IPS-18a (cell line): ENCODE measurements around the gene HYAL3.

Source experiments
- H3K27ac ChIP-seq: one replicate; pipeline ENCODE4 v1.5.1; 2013; ENCODE audit warnings: low read length
- H3K27me3 ChIP-seq: one replicate; pipeline ENCODE4 v1.6.1; 2013; ENCODE audit warnings: mild to moderate bottlenecking, low read length; ENCODE audit not compliant: control insufficient read depth, insufficient read depth
- H3K36me3 ChIP-seq: one replicate; pipeline ENCODE4 v1.6.1; 2013; ENCODE audit warnings: low read depth, low read length; ENCODE audit not compliant: control insufficient read depth
- H3K4me1 ChIP-seq: one replicate; pipeline ENCODE4 v1.6.1; 2013; ENCODE audit warnings: low read depth, low read length; ENCODE audit not compliant: control insufficient read depth
- H3K4me3 ChIP-seq: one replicate; pipeline ENCODE4 v1.5.1; 2013; ENCODE audit warnings: low read length
- H3K9ac ChIP-seq: one replicate; pipeline ENCODE4 v1.6.1; 2013; ENCODE audit warnings: mild to moderate bottlenecking, low read length, moderate library complexity
- H3K9me3 ChIP-seq: one replicate; pipeline ENCODE4 v1.6.1; 2013; ENCODE audit warnings: low read depth, low read length; ENCODE audit not compliant: control insufficient read depth

HYAL3 gene

DNA sequence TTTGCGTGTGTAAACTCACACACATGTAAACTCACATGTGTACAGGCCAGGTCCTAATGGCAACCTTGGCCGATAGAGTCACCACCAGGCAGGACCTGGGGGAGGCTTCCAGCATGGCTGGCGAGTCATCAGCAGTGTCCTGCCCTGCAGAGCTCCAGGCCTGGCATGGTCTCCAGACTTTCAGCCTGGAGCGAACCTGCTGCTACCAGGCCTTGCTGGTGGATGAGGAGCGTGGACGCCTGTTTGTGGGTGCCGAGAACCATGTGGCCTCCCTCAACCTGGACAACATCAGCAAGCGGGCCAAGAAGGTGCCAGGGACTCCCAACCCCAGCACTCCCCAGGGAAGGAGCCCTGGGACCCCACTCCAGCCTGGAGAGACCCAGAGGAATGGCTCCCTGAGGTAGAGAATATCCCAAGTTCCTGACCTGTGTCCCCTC is 29.2 kb downstream of the HYAL3 start:
- no peak overlapping the region for H3K4me3 ChIP-seq
- H3K27ac ChIP-seq, result no peak overlapping the region
- H3K36me3 ChIP-seq, result no peaks in the 10 kb centered on the region
- H3K9me3 ChIP-seq, result no peaks in the 10 kb centered on the region
- H3K9ac ChIP-seq, result no peak overlapping the region
- H3K27me3 ChIP-seq, result peaks cover 22% of the 10 kb centered on the region
- H3K4me1 ChIP-seq, result peaks cover 31% of the 10 kb centered on the region

DNA sequence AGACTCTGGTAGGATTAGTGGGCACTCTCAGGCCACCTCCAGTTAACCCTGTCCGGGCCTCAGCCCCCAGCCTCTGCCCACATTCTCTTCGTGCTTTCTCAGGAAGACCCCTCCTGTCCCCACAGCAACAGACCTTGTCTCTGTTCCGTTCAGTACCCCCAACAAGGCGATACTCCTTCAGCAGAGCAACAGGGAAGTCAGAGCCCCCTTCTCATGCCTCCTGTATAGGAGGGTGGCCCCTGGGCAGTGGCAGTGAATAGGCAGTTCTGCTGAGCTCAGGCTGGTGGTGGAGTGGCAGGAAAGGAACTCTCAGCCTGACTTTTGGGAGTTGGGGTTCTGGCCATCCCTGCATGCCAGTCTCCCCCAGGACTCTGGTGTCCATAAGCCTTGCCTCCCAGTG is 29.7 kb downstream of the HYAL3 start:
- H3K4me3 ChIP-seq, result no peak overlapping the region
- H3K27me3 ChIP-seq, result peaks cover 17% of the 10 kb centered on the region
- no peak overlapping the region for H3K9ac ChIP-seq
- H3K27ac ChIP-seq, result no peak overlapping the region
- H3K9me3 ChIP-seq, result no peaks in the 10 kb centered on the region
- peaks cover 28% of the 10 kb centered on the region for H3K4me1 ChIP-seq
- no peaks in the 10 kb centered on the region for H3K36me3 ChIP-seq

DNA sequence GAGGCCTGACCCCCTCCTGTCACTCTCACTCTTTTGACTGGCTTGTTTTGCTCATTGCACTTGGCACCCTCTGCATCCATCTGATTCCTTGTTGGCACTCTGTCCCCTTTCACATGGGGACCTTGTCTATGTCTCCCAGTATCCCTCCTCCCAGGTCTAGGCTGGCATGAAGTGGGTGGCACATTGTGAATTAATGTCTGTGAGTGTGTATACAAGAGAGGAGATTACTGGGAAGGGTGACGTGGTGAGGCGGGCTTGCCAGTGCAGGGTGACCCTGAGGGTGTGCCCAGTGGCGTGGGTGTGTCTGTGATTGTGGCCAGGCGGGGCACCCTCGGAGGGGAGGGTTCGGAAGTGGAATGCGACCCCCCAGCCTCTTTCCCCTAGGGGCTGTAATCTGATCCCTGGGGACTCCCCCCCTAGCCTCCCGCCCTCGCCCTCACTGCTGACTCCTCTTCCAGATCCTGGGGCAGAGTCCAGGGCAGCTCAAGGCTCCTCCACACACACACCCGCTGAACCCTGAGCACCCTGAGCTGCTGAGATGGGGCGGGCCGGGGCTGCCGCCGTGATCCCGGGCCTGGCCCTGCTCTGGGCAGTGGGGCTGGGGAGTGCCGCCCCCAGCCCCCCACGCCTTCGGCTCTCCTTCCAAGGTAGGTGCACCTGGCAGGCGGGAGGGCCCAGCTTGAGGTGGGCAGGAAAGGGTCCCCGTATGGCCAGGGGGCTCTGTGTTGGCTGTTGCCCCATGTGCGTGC is 30.3 kb downstream of the HYAL3 start, which contains the start of gene SEMA3B:
SEMA3B (plus strand) TSS at position 445 of the 749 bp plus-strand sequence; CDS start at position 539, 94 bp downstream.
- H3K27ac ChIP-seq, result no peak within 1 kb of the TSS
- H3K4me1 ChIP-seq, result peaks cover 33% of the 10 kb centered on the region
- H3K27me3 ChIP-seq, result peaks cover 11% of the 10 kb centered on the region
- no peak within 1 kb of the TSS for H3K9ac ChIP-seq
- no peaks in the 10 kb centered on the region for H3K36me3 ChIP-seq
- no peaks in the 10 kb centered on the region for H3K9me3 ChIP-seq
- H3K4me3 ChIP-seq, result no peak within 1 kb of the TSS

DNA sequence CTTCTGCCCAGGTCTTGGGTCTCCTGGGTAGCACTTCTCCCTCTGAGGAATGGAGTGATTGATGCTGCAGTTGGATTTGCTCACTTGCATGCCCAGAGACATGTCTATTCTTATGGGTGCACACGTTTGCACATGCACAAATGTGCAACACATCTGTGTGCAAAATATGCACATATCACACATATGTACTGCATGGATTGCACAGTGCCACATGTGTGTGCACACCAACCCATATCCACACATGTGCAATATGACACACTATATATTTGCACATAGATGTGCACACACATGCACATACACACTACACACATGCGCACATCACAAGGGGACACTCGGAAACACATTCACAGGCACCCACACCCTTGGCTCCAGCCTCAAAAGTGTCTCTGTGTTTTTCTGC is 30.9 kb downstream of the HYAL3 start:
- Histone ChIP-seq H3K4me3 (no peak overlapping the region), H3K9me3 (no peaks in the 10 kb centered on the region), H3K27ac (no peak overlapping the region), H3K27me3 (peaks cover 5% of the 10 kb centered on the region), H3K4me1 (peaks cover 33% of the 10 kb centered on the region), H3K9ac (no peak overlapping the region), H3K36me3 (no peaks in the 10 kb centered on the region)

DNA sequence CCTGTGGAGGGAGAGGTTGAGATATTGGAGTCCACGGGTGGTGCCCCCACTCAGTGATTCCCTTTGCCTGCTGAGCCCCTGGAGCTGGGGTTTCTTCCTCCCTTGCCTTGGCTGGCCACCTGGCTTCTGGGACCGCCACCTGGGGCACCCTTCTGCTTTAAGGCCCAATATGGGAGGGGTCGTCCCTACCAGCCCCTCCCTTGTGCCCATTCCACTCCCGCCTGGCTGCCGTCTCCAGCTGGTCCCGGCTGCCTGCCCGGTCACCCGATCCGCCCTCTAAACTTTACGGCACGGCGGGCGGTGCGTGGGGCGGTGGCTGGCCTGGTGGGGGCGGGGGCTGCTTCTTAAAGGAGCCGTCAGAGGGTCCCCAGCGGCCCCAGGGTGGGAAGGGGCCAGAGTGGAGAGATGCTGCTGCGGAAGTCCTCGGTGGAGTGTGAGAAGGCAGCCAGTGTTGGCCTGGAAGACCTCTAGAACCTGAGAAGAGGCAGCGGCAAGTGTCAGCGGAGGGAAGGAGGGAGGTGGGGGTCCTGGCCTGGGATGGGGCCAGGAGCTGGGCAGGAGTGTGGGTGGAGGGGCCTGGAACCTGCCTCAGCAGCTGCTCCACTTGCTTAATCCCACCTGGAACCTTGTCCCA is 31.8 kb downstream of the HYAL3 start:
- no peak overlapping the region for H3K4me3 ChIP-seq
- H3K36me3 ChIP-seq, result no peaks in the 10 kb centered on the region
- no peaks in the 10 kb centered on the region for H3K9me3 ChIP-seq
- H3K27me3 ChIP-seq, result no peaks in the 10 kb centered on the region
- peaks cover 33% of the 10 kb centered on the region for H3K4me1 ChIP-seq
- no peak overlapping the region for H3K9ac ChIP-seq
- H3K27ac ChIP-seq, result no peak overlapping the region

DNA sequence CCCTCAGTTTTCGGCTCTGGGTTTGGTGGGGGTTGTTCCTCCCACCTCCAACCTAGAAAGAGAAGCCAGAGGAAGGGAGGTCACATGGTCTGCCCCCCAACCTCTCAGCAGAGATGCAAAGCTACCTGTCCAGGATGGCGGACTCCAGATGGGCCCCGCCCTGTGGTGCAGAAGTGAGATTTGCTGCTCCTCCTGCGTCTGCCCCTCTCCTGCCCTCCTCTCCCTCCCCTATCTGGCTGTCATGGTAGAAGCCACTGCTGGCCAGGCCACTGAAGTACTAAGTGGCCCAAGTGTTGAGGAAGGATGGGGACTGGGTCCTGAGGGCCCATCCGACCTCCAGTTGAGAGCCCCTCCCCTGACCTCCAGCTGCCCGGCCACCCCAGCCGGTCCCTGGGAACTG is 32.4 kb downstream of the HYAL3 start:
- no peaks in the 10 kb centered on the region for H3K36me3 ChIP-seq
- no peaks in the 10 kb centered on the region for H3K27me3 ChIP-seq
- no peaks in the 10 kb centered on the region for H3K9me3 ChIP-seq
- H3K4me1 ChIP-seq, result peaks cover 33% of the 10 kb centered on the region
- no peak overlapping the region for H3K4me3 ChIP-seq
- H3K9ac ChIP-seq, result no peak overlapping the region
- H3K27ac ChIP-seq, result no peak overlapping the region

DNA sequence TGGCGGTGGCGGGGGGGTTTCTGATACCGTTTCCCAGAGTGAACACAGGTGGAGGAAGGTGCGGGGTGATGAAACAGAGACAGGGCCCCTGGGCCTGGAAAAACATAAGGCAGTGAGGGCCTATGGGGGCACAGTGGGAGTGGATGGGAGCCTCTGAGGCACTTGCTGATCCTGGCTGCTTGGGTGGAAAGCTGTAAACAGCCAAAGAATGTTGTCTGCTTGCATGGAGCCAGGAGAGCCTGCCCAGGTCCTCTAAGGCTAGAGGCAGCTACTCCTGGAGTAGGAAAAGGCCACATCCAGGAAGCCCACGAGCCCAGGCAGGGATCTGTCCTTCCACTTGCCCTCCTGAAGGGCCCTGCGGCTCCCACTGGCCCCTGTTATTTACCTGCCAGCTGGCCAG is 33.2 kb downstream of the HYAL3 start:
- no peaks in the 10 kb centered on the region for H3K36me3 ChIP-seq
- H3K27ac ChIP-seq, result no peak overlapping the region
- H3K4me3 ChIP-seq, result no peak overlapping the region
- no peak overlapping the region for H3K9ac ChIP-seq
- H3K4me1 ChIP-seq, result peaks cover 39% of the 10 kb centered on the region
- no peaks in the 10 kb centered on the region for H3K27me3 ChIP-seq
- H3K9me3 ChIP-seq, result no peaks in the 10 kb centered on the region

DNA sequence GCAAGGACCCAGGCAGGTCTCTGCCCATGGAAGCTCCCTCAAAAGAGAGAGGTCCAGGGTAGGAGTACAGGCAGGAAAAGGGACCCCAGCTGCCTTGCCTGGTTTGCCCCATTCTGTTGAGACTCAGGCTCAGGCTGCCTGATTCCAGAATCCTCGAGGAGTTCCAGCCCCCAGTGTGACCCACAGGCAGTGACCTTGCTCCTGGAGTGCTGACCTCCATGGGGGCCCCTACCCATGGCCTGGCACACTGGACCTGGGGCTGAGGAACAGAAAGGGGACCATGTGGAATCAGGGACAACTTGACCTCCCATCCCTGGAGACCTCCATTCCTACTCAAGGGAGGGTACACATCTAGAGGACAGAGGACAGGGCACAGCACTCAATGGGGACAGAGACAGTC is 33.6 kb downstream of the HYAL3 start:
- H3K27me3 ChIP-seq, result no peaks in the 10 kb centered on the region
- H3K36me3 ChIP-seq, result no peaks in the 10 kb centered on the region
- H3K9ac ChIP-seq, result no peak overlapping the region
- no peaks in the 10 kb centered on the region for H3K9me3 ChIP-seq
- peaks cover 43% of the 10 kb centered on the region for H3K4me1 ChIP-seq
- H3K27ac ChIP-seq, result no peak overlapping the region
- no peak overlapping the region for H3K4me3 ChIP-seq

DNA sequence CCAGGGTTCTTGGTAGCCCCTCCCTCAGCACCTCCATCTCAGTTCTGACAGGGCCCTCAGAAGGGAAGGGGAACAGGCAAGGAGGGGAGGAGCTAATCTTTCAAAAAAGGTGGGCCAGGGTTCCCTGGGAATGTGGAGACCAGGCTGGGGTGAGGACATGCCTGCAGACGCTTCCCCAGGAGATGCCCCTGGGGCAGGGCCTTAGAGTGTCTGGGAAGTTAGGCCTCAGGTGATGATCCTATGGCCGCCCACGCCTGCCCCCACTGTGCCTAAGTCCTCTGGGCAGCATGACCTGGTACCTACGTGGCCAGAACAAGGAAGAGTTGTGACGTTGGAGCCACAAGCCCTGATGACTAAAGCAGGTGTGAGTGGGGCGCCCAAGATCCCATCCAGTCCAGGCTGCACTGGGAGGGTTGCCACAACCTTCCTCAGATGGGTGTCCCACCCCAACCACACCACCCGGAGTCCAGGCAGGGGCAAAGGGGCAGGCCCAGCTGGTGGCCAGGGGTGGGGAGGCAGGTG is 34.2 kb downstream of the HYAL3 start:
- H3K9me3 ChIP-seq, result no peaks in the 10 kb centered on the region
- no peaks in the 10 kb centered on the region for H3K36me3 ChIP-seq
- no peaks in the 10 kb centered on the region for H3K27me3 ChIP-seq
- H3K4me3 ChIP-seq, result no peak overlapping the region
- H3K4me1 ChIP-seq, result peaks cover 46% of the 10 kb centered on the region
- H3K27ac ChIP-seq, result peak overlapping the region; percentile 21
- no peak overlapping the region for H3K9ac ChIP-seq

DNA sequence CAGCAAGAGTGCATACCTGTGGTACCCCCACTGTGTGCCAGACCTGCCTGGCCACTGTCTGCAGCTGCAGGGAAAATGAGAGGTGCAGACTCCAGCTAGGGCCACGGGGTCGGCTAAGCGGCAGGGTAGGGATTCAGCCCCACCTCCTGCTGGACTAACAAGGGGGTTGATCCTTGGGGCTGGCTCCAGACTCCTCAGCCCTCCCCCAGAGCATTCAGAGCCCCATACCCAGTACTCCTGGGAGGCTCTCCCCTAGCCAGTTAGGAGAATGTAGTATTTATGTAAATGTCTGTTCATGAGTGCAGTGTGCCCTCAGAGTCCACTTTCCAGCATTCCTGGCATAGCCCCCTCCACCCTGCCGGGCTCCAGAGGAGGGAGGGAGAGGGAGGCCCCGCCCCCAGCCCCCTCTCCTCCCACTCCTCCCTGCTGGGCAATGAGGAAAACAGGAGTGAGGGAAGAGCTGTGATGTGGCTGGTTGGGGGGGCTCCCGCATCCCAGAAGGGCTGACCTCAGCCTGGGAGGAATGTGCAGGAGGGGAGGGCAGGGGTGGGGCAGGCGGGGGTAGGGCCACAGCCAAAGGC is 34.7 kb downstream of the HYAL3 start:
- Histone ChIP-seq H3K27ac (peak overlapping the region; percentile 30), H3K4me3 (peak overlapping the region; percentile 26), H3K27me3 (no peaks in the 10 kb centered on the region), H3K9ac (peak overlapping the region; percentile 11), H3K9me3 (no peaks in the 10 kb centered on the region), H3K4me1 (peaks cover 46% of the 10 kb centered on the region), H3K36me3 (no peaks in the 10 kb centered on the region)

DNA sequence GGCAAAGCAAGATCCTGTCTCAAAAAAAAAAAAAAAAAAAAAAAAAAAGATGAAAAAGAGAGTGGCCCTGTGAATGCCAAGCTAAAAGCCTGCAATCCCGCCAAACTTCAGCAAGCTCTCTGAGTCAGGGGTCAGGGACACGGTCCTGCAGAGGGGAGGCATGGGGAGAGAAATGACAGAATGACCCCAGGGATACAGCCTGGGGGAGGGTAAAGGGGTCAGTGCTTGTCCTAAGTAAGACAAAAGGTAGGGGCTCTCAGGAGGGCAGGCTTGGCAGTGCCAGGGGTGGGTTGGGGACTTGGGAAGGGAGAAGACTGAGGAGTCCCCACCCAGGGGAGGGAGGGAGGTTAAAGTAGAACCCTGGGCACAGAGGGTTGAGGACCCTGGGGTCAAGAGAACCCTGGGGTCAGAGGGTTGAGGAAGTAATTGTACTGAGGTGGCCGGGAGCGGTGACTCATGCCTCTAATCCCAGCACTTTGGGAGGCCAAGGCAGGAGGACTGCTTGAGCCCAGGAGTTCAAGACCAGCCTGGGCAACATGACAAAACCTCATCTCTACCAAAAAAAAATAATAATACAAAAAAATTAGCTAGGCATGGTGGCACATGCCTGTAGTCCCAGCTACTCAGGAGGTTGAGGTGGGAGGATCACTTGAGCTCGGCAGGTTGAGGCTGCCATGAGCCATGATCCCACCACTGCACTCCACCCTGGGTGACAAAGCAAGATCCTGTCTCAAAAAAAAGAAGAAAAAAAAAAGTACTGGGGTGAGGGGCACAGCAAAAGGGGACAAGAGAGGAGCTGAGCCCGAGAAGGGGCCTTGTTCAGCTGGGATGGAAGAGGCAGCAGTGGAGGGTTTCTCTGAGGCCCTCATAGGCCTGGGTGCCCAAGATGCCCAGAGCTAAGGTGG is 35.5 kb downstream of the HYAL3 start:
- H3K9ac ChIP-seq, result peak overlapping the region; percentile 11
- peaks cover 46% of the 10 kb centered on the region for H3K4me1 ChIP-seq
- no peak overlapping the region for H3K4me3 ChIP-seq

More for the DNA sequence above, 35.5 kb downstream of the HYAL3 start:
- no peaks in the 10 kb centered on the region for H3K36me3 ChIP-seq
- H3K27me3 ChIP-seq, result no peaks in the 10 kb centered on the region
- H3K9me3 ChIP-seq, result no peaks in the 10 kb centered on the region
- no peak overlapping the region for H3K27ac ChIP-seq
